Upper lobe of left lung (tissue), 4 donors: Measurements from ENCODE around the gene RSF1.

Source experiments
- CTCF ChIP-seq, 6 experiments: fragments of 450-650 bp in 4 of 6; fragments of 200-600 bp in 2 of 6; sonication (generic) in 2 of 6; IDR thresholded peaks; one replicate each; pipeline ENCODE4 v1.5.1; 2016 to 2019; ENCODE audit warnings: antibody characterized with exemption in 6 of 6
- EP300 ChIP-seq, 4 donors: sonication (generic); formaldehyde crosslinking; IDR thresholded peaks; one replicate each; pipeline ENCODE4 v1.5.1; 2017; ENCODE audit warnings: antibody characterized with exemption in 4 of 4, control low read depth in 2 of 4
- POLR2A ChIP-seq, 4 donors: fragments of 450-650 bp; IDR thresholded peaks; one replicate each; pipeline ENCODE4 v1.5.1; 2016 to 2017; ENCODE audit warnings: antibody characterized with exemption in 4 of 4, mild to moderate bottlenecking in 2 of 4
- POLR2AphosphoS5 ChIP-seq, 2 donors: sonication (generic); formaldehyde crosslinking; IDR thresholded peaks; one replicate each; pipeline ENCODE4 v1.5.1; 2017; ENCODE audit warnings: antibody characterized with exemption in 2 of 2

- TF ChIP-seq CTCF (IDR thresholded peaks at IDR 0.05) (no peak), POLR2AphosphoS5 (IDR thresholded peaks at IDR 0.05) (no peak), POLR2A (IDR thresholded peaks at IDR 0.05) (no peak), EP300 (IDR thresholded peaks at IDR 0.05) (no peak)
Observed at GRCh38 chr11:77789731-77790476, 30.6 kb downstream of the RSF1 start.
